Measurements from ENCODE around the gene RIC1. TPM values are rescaled to one million over a fixed set of nuclear protein-coding genes. Genes with fewer than 3 reads are reported as not detected.

The RIC1 gene
- total RNA-seq, 3 donors from 2014 or later, result 42.6 to 74.5 (median 53.1) TPM

GRCh38 chr9:5612185-5612530 lies 16.7 kb upstream of the RIC1 start:
- Histone ChIP-seq H3K27me3 (no peaks in the 10 kb centered on the region), H3K4me1 (no peaks in the 10 kb centered on the region), H3K36me3 (no peaks in the 10 kb centered on the region), H3K4me3 (no peak overlapping the region), H3K27ac (peak overlapping the region; percentile 27 to 33), H3K9me3 (no peaks in the 10 kb centered on the region)
- DNase-seq (ENCODE audit: low spot score in 2 of 2), result no peak
- TF ChIP-seq POLR2A (IDR thresholded peaks at IDR 0.05) (no peak), POLR2AphosphoS5 (IDR thresholded peaks at IDR 0.05) (no peak)
- TF ChIP-seq, protein P1, sequence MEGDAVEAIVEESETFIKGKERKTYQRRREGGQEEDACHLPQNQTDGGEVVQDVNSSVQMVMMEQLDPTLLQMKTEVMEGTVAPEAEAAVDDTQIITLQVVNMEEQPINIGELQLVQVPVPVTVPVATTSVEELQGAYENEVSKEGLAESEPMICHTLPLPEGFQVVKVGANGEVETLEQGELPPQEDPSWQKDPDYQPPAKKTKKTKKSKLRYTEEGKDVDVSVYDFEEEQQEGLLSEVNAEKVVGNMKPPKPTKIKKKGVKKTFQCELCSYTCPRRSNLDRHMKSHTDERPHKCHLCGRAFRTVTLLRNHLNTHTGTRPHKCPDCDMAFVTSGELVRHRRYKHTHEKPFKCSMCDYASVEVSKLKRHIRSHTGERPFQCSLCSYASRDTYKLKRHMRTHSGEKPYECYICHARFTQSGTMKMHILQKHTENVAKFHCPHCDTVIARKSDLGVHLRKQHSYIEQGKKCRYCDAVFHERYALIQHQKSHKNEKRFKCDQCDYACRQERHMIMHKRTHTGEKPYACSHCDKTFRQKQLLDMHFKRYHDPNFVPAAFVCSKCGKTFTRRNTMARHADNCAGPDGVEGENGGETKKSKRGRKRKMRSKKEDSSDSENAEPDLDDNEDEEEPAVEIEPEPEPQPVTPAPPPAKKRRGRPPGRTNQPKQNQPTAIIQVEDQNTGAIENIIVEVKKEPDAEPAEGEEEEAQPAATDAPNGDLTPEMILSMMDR (IDR thresholded peaks at IDR 0.05), result no peak
- intact Hi-C loops (cut with DNase I; ENCODE audit: low total_unique reads), result no loop called here

DNA sequence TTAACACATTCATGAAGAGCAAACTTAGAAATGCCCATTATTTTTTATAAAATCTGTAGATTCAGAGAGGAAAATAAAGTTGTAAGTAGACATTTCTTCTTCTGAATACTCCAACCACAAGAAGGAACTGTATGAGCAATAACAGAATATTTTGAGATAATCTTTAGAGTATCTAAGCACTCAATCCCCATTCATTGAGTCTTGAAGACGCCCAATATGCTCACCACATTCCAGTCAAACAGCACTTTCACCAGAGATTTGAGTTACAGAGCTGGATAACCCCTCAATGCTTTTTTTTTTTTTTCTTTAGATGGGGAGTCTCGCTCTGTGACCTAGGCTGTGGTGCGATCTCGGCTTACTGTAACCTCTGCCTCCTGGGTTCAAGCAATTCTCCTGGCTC lies 14.7 kb upstream of the RIC1 start:
- DNase-seq (ENCODE audit: low spot score in 2 of 2), result no peak
- Histone ChIP-seq H3K27ac (no peak overlapping the region), H3K27me3 (no peaks in the 10 kb centered on the region), H3K4me3 (no peak overlapping the region), H3K36me3 (no peaks in the 10 kb centered on the region), H3K4me1 (no peaks in the 10 kb centered on the region), H3K9me3 (no peaks in the 10 kb centered on the region)
- TF ChIP-seq POLR2A (IDR thresholded peaks at IDR 0.05), result no peak
- TF ChIP-seq POLR2AphosphoS5 (IDR thresholded peaks at IDR 0.05), result no peak
- TF ChIP-seq, protein P1 (IDR thresholded peaks at IDR 0.05), result no peak
- intact Hi-C loops (cut with DNase I; ENCODE audit: low total_unique reads), result no loop called here

DNA sequence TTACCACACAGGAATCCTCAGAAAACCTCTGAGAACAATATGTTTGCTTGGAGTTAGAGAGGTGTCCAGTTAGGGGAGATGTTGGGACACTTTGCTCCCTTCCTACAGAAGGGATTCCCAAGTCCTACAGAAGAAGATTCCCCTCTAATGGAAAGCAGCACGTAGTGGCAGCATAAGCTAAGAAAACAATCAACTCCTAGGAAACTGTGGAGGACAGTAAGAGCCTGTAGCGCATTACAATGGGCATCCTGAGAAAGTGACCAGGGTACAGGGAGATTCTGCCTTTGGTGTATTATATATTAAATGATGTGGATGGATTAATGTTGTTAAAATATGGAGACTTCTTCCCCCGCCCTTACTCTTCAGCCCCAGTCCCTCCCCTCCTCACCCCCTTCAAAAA lies 13.9 kb upstream of the RIC1 start:
- intact Hi-C loops (cut with DNase I; ENCODE audit: low total_unique reads), result no loop called here
- Histone ChIP-seq H3K27ac (no peak overlapping the region), H3K36me3 (no peaks in the 10 kb centered on the region), H3K4me1 (no peaks in the 10 kb centered on the region), H3K27me3 (no peaks in the 10 kb centered on the region), H3K9me3 (no peaks in the 10 kb centered on the region), H3K4me3 (no peak overlapping the region)
- no peak for DNase-seq (ENCODE audit: low spot score in 2 of 2)
- TF ChIP-seq POLR2A (IDR thresholded peaks at IDR 0.05) (no peak), POLR2AphosphoS5 (IDR thresholded peaks at IDR 0.05) (no peak)
- TF ChIP-seq, protein P1 (IDR thresholded peaks at IDR 0.05), result no peak

- no peak for DNase-seq (ENCODE audit: low spot score in 2 of 2)
- H3K36me3 ChIP-seq, result no peaks in the 10 kb centered on the region
- no peak overlapping the region for H3K27ac ChIP-seq
- H3K4me1 ChIP-seq, result no peaks in the 10 kb centered on the region
- intact Hi-C loops (cut with DNase I; ENCODE audit: low total_unique reads), result no loop called here
- H3K27me3 ChIP-seq, result no peaks in the 10 kb centered on the region
- H3K4me3 ChIP-seq, result no peak overlapping the region
- TF ChIP-seq POLR2A (IDR thresholded peaks at IDR 0.05) (no peak), POLR2AphosphoS5 (IDR thresholded peaks at IDR 0.05) (no peak)
- TF ChIP-seq, protein P1 (IDR thresholded peaks at IDR 0.05), result no peak
- H3K9me3 ChIP-seq, result no peaks in the 10 kb centered on the region
These were observed 11.2 kb upstream of the RIC1 start for GRCh38 chr9:5617749-5618148.

DNA sequence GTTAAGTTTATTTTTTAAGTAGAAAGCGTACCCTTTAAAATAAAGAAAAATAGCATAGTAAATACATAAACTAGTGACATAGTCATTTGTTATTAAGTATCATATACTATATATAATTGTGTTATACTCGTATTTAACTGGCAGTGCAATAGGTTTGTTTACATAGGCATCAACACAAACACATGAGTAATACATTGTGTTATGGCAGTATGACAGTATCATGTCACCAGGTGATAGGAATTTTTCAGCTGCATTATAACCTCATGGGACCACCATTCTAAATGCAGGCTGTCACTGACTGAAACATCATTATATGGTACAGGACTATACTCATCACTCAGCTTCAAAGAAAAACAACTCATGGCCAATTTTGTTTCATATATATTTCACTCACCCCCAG lies 8.4 kb upstream of the RIC1 start:
- Histone ChIP-seq H3K27ac (no peak overlapping the region), H3K4me3 (no peak overlapping the region), H3K4me1 (no peaks in the 10 kb centered on the region), H3K36me3 (no peaks in the 10 kb centered on the region), H3K27me3 (no peaks in the 10 kb centered on the region), H3K9me3 (no peaks in the 10 kb centered on the region)
- intact Hi-C loops (cut with DNase I; ENCODE audit: low total_unique reads), result no loop called here
- no peak for TF ChIP-seq POLR2A (IDR thresholded peaks at IDR 0.05)
- no peak for DNase-seq (ENCODE audit: low spot score in 2 of 2)

- no peak overlapping the region for H3K27ac ChIP-seq
- intact Hi-C loops (cut with DNase I; ENCODE audit: low total_unique reads), result no loop called here
- H3K4me3 ChIP-seq, result no peak overlapping the region
- no peaks in the 10 kb centered on the region for H3K9me3 ChIP-seq
- H3K4me1 ChIP-seq, result peaks cover 0 to 4% of the 10 kb centered on the region in 2 donors
- H3K36me3 ChIP-seq, result no peaks in the 10 kb centered on the region
- no peak for DNase-seq (ENCODE audit: low spot score in 2 of 2)
- TF ChIP-seq, protein P1 (IDR thresholded peaks at IDR 0.05), result no peak
- no peak for TF ChIP-seq POLR2A (IDR thresholded peaks at IDR 0.05)
- TF ChIP-seq POLR2AphosphoS5 (IDR thresholded peaks at IDR 0.05), result no peak
- H3K27me3 ChIP-seq, result no peaks in the 10 kb centered on the region
These were observed 7.6 kb upstream of the RIC1 start for GRCh38 chr9:5621327-5621726.

Data from breast epithelium (tissue), 4 donors.